Activated naive CD8-positive, alpha-beta T cell treated with anti-CD3 and anti-CD28 coated beads, Interleukin-2, amount 50 U/mL, for 24 hours (primary cell): Measurements from ENCODE around the gene MYO3B.
"Not testable (repeated sequence)": the region's sequence is repeated elsewhere in the genome, so short reads cannot be mapped to it uniquely, and the experiment has no call there.

ENCODE experiments used
- ATAC-seq: fragments of 150-1000 bp; cut with Tn5 transposase; one replicate; pipeline ENCODE4 v1.10.0; 2021
- DNase-seq: peaks from one replicate; pipeline ENCODE4 v3.0.0; 2021
- H3K27ac Mint-ChIP-seq: one replicate; pipeline ENCODE4 v1.8.0; 2021; ENCODE audit warnings: mild to moderate bottlenecking, mixed read lengths
- H3K27me3 Mint-ChIP-seq: one replicate; pipeline ENCODE4 v1.8.0; 2021; ENCODE audit warnings: mixed read lengths
- H3K36me3 Mint-ChIP-seq: one replicate; pipeline ENCODE4 v1.8.0; 2021; ENCODE audit warnings: low read depth, mixed read lengths
- H3K4me1 Mint-ChIP-seq: one replicate; pipeline ENCODE4 v1.8.0; 2021; ENCODE audit warnings: mixed read lengths
- H3K4me3 Mint-ChIP-seq: one replicate; pipeline ENCODE4 v1.8.0; 2021; ENCODE audit warnings: mild to moderate bottlenecking, moderate library complexity, mixed read lengths
- H3K9me3 Mint-ChIP-seq: one replicate; pipeline ENCODE4 v1.8.0; 2021; ENCODE audit warnings: mixed read lengths

Gene MYO3B

DNA sequence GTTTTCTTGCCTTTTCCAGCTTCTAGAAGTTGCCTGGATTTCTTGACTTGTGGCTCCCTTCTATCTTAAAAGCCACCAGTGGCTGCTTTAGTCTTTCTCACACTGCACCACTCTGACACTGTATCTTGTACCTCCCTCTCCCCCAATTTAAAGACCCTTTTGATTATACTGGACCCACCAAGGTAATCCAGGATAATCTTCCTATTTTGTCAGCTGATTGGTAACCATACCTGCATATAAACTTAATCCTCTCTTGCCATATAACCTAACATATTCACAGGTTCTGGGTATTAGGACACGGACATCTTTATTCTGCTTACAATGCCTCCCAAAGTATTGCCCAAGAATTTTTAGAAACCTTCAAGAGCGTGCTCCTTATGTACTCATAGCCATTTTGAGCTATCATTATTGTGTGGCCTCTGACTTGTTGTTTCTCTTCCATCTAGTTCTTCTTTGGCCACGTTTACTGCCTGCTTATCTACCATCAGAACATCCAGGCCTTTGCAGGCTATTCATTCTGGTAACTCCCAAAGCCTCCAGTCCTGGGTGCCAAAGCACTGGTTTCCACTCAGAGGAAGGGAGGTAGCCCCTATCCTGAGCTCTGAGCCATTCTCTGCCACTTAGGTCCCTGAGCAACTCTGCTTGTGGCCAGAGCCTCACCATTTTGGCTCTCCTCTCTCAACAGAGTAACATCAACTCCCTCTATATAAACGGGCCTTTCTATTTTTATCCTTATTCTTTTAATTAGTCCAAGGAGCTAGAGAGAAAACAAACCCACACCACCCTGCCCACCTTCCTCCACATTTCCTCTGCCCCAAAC, 70.8 kb downstream of the MYO3B start:
- no peak overlapping the region for H3K27ac Mint-ChIP-seq
- ATAC-seq (no peak), DNase-seq (no peak)
- H3K4me1 Mint-ChIP-seq = no peaks in the 10 kb centered on the region
- H3K9me3 Mint-ChIP-seq = no peaks in the 10 kb centered on the region
- H3K27me3 Mint-ChIP-seq = peaks cover 20% of the 10 kb centered on the region
- no peak overlapping the region for H3K4me3 Mint-ChIP-seq
- no peaks in the 10 kb centered on the region for H3K36me3 Mint-ChIP-seq

- Mint-ChIP-seq H3K36me3 (no peaks in the 10 kb centered on the region), H3K27ac (no peak overlapping the region), H3K9me3 (no peaks in the 10 kb centered on the region), H3K4me3 (no peak overlapping the region), H3K4me1 (no peaks in the 10 kb centered on the region), H3K27me3 (peaks cover 19% of the 10 kb centered on the region)
- no peak for ATAC-seq
- no peak for DNase-seq
Measured at GRCh38 chr2:170249761-170250160, 71.8 kb downstream of the MYO3B start.

DNA sequence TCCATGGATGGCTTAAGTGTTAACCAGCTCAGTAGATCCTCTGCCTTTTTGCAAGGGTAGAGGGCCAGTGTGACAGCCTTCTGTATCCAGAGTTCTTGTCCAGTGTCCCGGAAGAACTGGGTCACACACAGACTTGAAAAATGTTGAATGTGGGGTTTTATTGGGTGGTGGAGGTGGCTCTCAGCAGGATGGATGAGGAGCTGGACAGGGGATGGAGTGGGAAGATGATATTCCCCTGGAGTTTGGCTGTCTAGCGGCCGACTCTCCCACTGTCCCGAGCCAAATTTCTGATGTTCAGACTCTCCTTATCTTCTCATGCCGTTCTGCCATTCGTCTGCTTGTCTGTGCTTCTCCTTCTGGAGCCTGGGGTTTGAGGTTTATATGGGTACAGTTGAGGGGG, 72.6 kb downstream of the MYO3B start:
- no peaks in the 10 kb centered on the region for H3K4me1 Mint-ChIP-seq
- H3K9me3 Mint-ChIP-seq = no peaks in the 10 kb centered on the region
- ATAC-seq (no peak), DNase-seq (no peak)
- no peak overlapping the region for H3K4me3 Mint-ChIP-seq
- H3K27ac Mint-ChIP-seq = no peak overlapping the region
- H3K27me3 Mint-ChIP-seq = peaks cover 19% of the 10 kb centered on the region
- H3K36me3 Mint-ChIP-seq = no peaks in the 10 kb centered on the region

GRCh38 chr2:170252414-170252813, 74.5 kb downstream of the MYO3B start:
- ATAC-seq = no peak
- H3K27me3 Mint-ChIP-seq = peaks cover 19% of the 10 kb centered on the region
- DNase-seq = no peak
- H3K36me3 Mint-ChIP-seq = no peaks in the 10 kb centered on the region
- H3K4me3 Mint-ChIP-seq = no peak overlapping the region
- H3K27ac Mint-ChIP-seq = no peak overlapping the region
- H3K9me3 Mint-ChIP-seq = no peaks in the 10 kb centered on the region
- H3K4me1 Mint-ChIP-seq = no peaks in the 10 kb centered on the region

GRCh38 chr2:170253721-170254230, 75.8 kb downstream of the MYO3B start:
- no peak for DNase-seq
- H3K9me3 Mint-ChIP-seq = no peaks in the 10 kb centered on the region
- peaks cover 21% of the 10 kb centered on the region for H3K27me3 Mint-ChIP-seq
- no peak overlapping the region for H3K27ac Mint-ChIP-seq
- H3K4me3 Mint-ChIP-seq = no peak overlapping the region
- H3K4me1 Mint-ChIP-seq = no peaks in the 10 kb centered on the region
- no peak for ATAC-seq
- no peaks in the 10 kb centered on the region for H3K36me3 Mint-ChIP-seq

DNA sequence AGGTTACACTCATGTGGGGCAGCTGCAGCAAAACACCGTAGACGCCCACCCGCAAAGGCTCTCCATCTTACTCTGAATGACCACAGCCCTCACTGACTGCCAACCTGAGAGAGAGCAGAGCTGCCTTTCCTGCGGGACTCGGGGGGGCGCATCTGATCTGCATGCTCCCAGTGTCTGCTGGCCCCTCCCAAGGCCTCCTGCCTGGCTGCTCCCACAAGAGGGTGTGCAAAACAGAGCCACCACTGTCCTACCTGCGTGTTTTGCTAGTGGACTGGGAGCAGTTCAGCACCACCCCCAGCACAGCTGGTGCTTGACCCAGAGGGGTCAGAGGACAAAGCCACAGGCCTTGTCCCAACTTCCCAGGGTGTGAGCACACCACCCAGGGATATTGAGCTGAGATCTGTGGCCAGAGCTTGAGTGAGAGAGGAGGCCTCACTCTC, 76.4 kb downstream of the MYO3B start:
- Mint-ChIP-seq H3K27ac (no peak overlapping the region), H3K36me3 (no peaks in the 10 kb centered on the region), H3K4me1 (no peaks in the 10 kb centered on the region), H3K27me3 (peaks cover 23% of the 10 kb centered on the region), H3K4me3 (no peak overlapping the region), H3K9me3 (no peaks in the 10 kb centered on the region)
- DNase-seq = no peak
- ATAC-seq = no peak

GRCh38 chr2:170255137-170255536, 77.2 kb downstream of the MYO3B start:
- Mint-ChIP-seq H3K4me3 (no peak overlapping the region), H3K27me3 (peaks cover 21% of the 10 kb centered on the region), H3K9me3 (no peaks in the 10 kb centered on the region), H3K27ac (no peak overlapping the region), H3K36me3 (no peaks in the 10 kb centered on the region), H3K4me1 (no peaks in the 10 kb centered on the region)
- DNase-seq (no peak), ATAC-seq (no peak)

- Mint-ChIP-seq H3K36me3 (no peaks in the 10 kb centered on the region), H3K4me3 (no peak overlapping the region), H3K9me3 (peaks cover 4% of the 10 kb centered on the region), H3K27ac (no peak overlapping the region), H3K4me1 (no peaks in the 10 kb centered on the region), H3K27me3 (peaks cover 16% of the 10 kb centered on the region)
- ATAC-seq (no peak), DNase-seq (no peak)
Measured at GRCh38 chr2:170255971-170256370, 78.0 kb downstream of the MYO3B start.

DNA sequence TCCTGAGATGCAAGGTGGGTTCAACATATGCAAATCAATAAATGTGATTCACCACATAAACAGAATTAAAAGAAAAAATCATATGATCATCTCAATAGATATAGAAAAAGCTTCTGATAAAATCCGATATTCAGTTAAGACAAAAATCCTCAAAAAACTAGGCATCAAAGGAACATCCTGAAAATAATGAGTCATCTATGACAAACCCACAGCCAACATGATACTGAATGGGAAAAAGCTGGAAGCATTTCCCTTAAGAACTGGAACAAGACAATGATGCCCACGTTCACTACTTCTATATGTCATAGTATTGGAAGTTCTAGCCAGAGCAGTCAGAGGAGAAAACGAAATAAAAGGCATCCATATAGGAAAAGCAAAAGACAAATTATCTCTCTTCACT, 80.4 kb downstream of the MYO3B start:
- DNase-seq (no peak), ATAC-seq (no peak)
- H3K27ac Mint-ChIP-seq = no peak overlapping the region
- no peaks in the 10 kb centered on the region for H3K4me1 Mint-ChIP-seq
- peaks cover 9% of the 10 kb centered on the region for H3K27me3 Mint-ChIP-seq
- H3K36me3 Mint-ChIP-seq = no peaks in the 10 kb centered on the region
- peaks cover 12% of the 10 kb centered on the region for H3K9me3 Mint-ChIP-seq
- H3K4me3 Mint-ChIP-seq = no peak overlapping the region

GRCh38 chr2:170260188-170260587, 82.2 kb downstream of the MYO3B start:
- H3K27me3 Mint-ChIP-seq = peaks cover 6% of the 10 kb centered on the region
- H3K9me3 Mint-ChIP-seq = peaks cover 14% of the 10 kb centered on the region
- no peak overlapping the region for H3K4me3 Mint-ChIP-seq
- no peak for DNase-seq
- H3K36me3 Mint-ChIP-seq = no peaks in the 10 kb centered on the region
- ATAC-seq = no peak
- no peak overlapping the region for H3K27ac Mint-ChIP-seq
- no peaks in the 10 kb centered on the region for H3K4me1 Mint-ChIP-seq

GRCh38 chr2:170261566-170261965, 83.6 kb downstream of the MYO3B start:
- Mint-ChIP-seq H3K4me1 (no peaks in the 10 kb centered on the region), H3K36me3 (no peaks in the 10 kb centered on the region), H3K9me3 (peaks cover 14% of the 10 kb centered on the region), H3K27ac (no peak overlapping the region), H3K4me3 (no peak overlapping the region), H3K27me3 (peaks cover 6% of the 10 kb centered on the region)
- DNase-seq = no peak
- ATAC-seq = no peak

DNA sequence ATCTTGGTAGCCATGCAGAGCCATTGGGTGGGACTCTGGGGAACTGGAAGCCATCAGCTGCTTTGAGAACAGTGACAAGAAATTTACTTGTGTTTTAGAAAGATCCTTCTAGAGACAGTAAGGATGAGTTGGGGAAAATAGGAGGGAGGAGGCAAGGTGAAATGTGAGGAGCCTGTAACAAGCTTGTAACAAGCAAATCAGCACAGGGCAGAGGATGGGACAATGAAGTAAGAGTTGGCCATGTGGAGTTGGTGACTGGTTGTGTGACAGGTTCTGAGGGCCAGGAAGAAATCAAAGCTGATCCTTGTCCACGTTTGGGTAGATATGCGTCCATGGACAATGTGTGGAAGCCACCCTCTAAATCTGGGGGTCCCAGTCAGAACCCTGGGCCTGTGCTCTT, 84.4 kb downstream of the MYO3B start:
- ATAC-seq (no peak), DNase-seq (no peak)
- peaks cover 14% of the 10 kb centered on the region for H3K9me3 Mint-ChIP-seq
- no peaks in the 10 kb centered on the region for H3K4me1 Mint-ChIP-seq
- H3K27me3 Mint-ChIP-seq = peaks cover 6% of the 10 kb centered on the region
- H3K4me3 Mint-ChIP-seq = no peak overlapping the region
- H3K36me3 Mint-ChIP-seq = no peaks in the 10 kb centered on the region
- H3K27ac Mint-ChIP-seq = no peak overlapping the region

DNA sequence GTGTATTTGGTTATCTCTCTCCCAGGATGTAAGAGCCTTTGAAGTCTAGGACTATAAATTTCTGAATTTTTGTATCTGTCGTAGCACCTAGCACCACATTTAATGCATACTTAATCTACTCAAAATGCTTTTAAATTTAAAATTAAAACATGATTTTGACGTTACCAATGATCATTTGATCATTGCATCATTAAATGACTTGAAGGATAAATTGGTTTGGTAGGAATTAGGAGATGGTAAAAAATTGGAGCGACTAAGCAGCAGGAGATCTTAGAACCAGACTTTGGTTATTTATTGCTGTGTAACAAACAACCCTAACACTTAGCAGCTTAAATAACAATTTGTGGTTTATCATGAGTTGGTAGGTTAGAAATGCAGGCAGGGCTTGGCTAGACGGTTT, 84.9 kb downstream of the MYO3B start:
- no peaks in the 10 kb centered on the region for H3K4me1 Mint-ChIP-seq
- no peak for DNase-seq
- peaks cover 6% of the 10 kb centered on the region for H3K27me3 Mint-ChIP-seq
- H3K27ac Mint-ChIP-seq = no peak overlapping the region
- no peak overlapping the region for H3K4me3 Mint-ChIP-seq
- no peak for ATAC-seq
- peaks cover 14% of the 10 kb centered on the region for H3K9me3 Mint-ChIP-seq
- no peaks in the 10 kb centered on the region for H3K36me3 Mint-ChIP-seq

GRCh38 chr2:170263728-170264521, 86.0 kb downstream of the MYO3B start:
- not testable (repeated sequence) for H3K36me3 Mint-ChIP-seq, H3K4me1 Mint-ChIP-seq, H3K27ac Mint-ChIP-seq, H3K27me3 Mint-ChIP-seq, H3K4me3 Mint-ChIP-seq, ATAC-seq, DNase-seq
- peaks cover 14% of the 10 kb centered on the region for H3K9me3 Mint-ChIP-seq

DNA sequence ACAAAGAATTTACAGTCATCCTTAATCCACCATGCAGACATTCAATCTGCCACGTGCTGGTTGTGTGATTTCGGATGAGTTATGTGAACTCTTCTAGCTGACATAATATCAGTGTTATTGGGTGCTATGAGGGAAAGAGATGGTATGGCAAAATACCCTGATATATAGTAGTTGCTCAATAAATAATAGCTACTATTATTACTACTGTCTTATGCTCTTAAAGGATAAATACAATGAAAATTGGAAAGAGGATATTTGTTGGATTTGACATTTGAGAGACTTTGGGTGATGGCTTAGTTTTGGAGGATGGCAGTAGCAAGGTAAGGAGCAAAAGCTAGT, 86.5 kb downstream of the MYO3B start:
- H3K4me3 Mint-ChIP-seq = no peak overlapping the region
- H3K9me3 Mint-ChIP-seq = peaks cover 14% of the 10 kb centered on the region
- ATAC-seq (no peak), DNase-seq (no peak)
- H3K27ac Mint-ChIP-seq = no peak overlapping the region
- H3K4me1 Mint-ChIP-seq = no peaks in the 10 kb centered on the region
- H3K27me3 Mint-ChIP-seq = peaks cover 4% of the 10 kb centered on the region
- H3K36me3 Mint-ChIP-seq = no peaks in the 10 kb centered on the region
